KOPT-K1 (cell line): ENCODE data around the gene NPAS3.

Source experiments
- H3K27ac ChIP-seq: fragments of 200-600 bp; sonication (generic); 2 replicates; pipeline ENCODE4 v1.5.1; 2016; ENCODE audit warnings: antibody characterized with exemption, mild to moderate bottlenecking, low read depth, low read length; ENCODE audit not compliant: poor library complexity, severe bottlenecking
- H3K36me3 ChIP-seq: fragments of 200-600 bp; sonication (generic); 2 replicates; pipeline ENCODE4 v1.5.1; 2017; ENCODE audit warnings: antibody characterized with exemption, mild to moderate bottlenecking, low read length, moderate library complexity; ENCODE audit not compliant: insufficient read depth
- H3K9me3 ChIP-seq: fragments of 200-600 bp; sonication (generic); 2 replicates; pipeline ENCODE4 v1.5.1; 2017; ENCODE audit warnings: antibody characterized with exemption, low read length, mild to moderate bottlenecking; ENCODE audit not compliant: insufficient read depth, poor library complexity, severe bottlenecking

Gene NPAS3

DNA sequence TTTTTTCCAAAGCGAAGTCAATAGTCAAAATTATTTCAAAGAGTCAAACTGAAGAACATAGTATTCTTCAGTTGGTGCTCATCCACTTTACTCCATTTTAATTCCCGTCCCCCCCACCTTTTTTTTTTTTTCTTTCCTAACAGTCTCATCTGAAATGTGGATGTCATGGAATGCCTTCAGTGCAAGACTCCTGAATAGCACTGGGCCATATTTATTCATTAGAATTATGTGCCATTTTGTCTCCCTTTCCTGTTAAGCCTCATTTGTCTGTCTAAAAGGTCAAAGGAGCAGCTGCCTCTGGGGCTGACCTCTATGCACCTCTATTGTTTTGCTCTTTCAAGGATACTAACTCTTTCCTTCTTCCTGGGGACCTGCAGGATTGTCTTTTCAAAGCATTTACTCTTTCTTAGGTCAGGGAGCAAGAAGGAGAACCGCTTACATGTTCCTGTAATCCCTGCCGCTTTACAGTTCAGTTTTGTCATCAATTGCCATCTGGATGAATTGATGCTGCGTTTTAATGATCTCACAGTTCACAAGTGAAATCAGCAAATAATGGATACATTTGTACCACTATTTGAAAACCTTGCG lies 310.6 kb downstream of the NPAS3 start:
- H3K9me3 ChIP-seq = no peaks in the 10 kb centered on the region
- H3K36me3 ChIP-seq = no peaks in the 10 kb centered on the region
- H3K27ac ChIP-seq = no peak overlapping the region

DNA sequence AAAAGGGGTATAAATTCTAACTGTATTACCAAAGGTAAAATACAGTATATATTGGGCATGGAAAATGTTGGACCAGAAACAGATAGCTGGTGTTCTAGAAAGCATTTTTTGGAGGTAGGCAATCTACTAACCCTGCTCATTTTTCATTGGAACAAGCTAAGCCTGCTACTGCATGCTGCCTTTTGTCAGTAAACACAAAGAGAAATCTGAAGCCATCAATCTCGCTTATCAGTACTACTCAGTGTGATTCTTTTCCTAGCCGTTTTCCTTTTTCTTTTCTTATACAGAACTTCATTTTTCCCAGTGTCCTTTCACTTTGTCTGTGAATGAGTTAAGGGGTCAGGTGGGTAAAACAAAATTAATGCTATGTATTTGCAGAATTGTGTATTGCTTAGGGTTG lies 312.3 kb downstream of the NPAS3 start:
- H3K36me3 ChIP-seq = no peaks in the 10 kb centered on the region
- H3K9me3 ChIP-seq = no peaks in the 10 kb centered on the region
- no peak overlapping the region for H3K27ac ChIP-seq

DNA sequence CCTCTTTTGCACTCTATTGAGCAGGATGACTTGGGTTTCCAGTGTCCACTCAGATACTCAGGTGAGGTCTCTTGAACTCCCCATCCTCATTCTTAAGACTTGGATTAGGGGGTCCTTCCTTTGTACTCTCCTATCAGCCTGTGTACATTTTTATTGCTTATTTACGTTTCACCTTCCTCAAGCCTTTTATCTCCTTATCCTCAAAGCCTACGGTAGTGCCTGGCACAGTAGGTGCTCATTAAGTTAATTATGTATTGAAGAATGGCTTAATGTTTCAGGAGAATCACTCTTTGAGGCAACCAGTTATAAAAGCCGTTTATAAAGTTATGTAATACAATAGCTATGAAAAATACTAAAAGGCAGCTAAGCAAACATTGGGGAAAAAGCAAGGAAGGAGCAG lies 315.7 kb downstream of the NPAS3 start:
- no peaks in the 10 kb centered on the region for H3K36me3 ChIP-seq
- no peaks in the 10 kb centered on the region for H3K9me3 ChIP-seq
- no peak overlapping the region for H3K27ac ChIP-seq

DNA sequence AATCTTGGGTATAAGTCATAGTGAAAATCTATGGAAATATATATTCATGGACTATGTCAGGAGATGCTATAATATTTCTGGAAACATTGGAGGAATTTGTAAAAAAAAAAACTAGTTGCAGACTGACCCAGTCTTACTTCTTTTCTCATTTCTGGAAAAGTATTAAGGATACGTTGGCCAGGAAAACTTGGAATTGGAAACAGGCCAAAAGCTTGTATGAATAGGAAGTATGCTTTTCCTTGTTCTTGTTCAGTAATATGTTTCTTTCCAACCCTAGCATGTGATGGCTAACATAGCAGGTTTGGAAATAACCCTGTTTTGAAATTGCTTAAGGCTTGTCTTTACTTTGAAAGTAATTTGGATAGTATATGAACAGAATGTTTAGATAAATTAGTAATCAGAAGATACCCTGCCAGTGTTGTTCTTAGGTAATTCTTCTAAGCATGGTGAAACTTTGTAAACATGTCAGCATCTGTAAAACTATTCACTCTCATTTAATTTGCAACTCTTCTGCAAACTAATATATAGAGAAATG lies 316.2 kb downstream of the NPAS3 start:
- Histone ChIP-seq H3K9me3 (no peaks in the 10 kb centered on the region), H3K27ac (no peak overlapping the region), H3K36me3 (no peaks in the 10 kb centered on the region)

DNA sequence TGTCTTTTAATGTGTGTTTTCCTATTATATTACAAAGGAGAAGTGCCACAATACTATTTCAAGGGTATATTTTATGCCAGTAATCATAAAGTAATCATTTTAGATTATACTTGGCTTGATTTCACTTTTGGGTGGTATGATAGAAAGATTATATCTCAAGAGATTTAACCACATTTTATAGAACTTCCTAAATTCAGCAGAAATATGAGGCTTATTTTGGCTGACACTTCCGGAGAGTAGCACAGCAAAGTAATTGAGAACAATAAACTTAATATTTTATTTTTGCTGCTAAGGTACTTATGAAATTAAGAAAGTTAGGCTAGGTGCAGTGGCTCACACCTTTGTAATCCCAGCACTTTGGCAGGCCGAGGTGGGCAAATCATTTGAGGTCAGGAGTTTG lies 319.1 kb downstream of the NPAS3 start:
- H3K9me3 ChIP-seq = no peaks in the 10 kb centered on the region
- no peaks in the 10 kb centered on the region for H3K36me3 ChIP-seq

DNA sequence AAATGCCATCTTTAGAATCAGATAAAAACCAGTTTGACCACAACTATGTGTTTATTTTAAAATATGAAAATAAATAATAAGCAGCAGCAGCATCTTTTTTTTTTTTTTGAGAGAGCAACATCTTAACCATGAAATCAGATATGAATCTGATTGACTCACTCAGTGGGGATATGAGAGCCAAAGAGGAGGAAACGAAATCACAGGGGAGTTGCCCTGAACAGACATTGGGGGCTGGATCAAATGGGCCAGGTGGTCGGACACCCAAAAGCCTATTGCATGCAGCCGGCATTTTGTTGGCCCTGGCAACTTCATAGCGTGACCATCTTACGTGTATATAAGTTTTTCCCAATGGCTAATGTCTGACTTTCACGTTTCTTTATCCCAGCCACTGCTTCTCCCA lies 321.1 kb downstream of the NPAS3 start:
- Histone ChIP-seq H3K36me3 (no peaks in the 10 kb centered on the region), H3K27ac (no peak overlapping the region), H3K9me3 (no peaks in the 10 kb centered on the region)

More for the DNA sequence above, 319.1 kb downstream of the NPAS3 start:
- no peak overlapping the region for H3K27ac ChIP-seq

DNA sequence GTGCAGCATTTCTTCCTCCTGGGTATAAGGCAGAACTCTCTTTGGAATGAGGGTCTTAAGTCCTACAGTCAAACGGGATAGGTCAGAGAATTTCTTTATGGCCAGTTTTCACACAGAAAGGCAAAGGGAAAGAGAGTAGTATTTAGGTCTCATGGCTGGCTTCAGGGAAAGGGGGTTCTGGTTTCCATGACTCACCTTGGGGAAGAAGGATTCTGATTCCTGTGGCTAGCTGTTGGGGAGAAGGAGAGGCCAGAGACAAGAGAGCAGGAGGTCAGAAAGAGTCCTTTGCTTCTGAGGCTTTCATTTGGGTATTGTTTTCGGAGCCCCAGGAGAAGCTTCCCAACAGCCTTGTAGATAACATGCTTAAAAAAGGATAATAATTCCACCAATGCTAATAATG lies 332.5 kb downstream of the NPAS3 start:
- Histone ChIP-seq H3K9me3 (no peaks in the 10 kb centered on the region), H3K36me3 (no peaks in the 10 kb centered on the region), H3K27ac (no peak overlapping the region)

DNA sequence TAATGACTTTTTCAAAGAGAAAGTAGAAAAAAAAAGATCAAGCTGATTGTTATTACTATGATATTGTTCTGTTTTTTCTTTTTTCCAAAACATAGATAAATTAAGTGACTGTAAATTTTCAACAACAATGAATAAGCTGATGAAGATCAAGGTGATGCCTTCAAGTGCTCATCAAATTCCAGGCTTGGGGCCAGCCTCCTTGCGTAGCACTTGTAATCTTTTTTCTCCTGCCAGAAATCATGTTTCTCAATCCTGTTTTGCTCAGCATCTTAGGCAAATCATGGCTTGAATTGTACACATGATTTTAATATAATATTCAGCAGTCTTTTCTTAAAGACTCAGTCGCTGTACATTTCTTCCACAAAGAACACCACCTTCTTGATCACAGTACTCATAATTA lies 333.2 kb downstream of the NPAS3 start:
- no peaks in the 10 kb centered on the region for H3K9me3 ChIP-seq
- H3K27ac ChIP-seq = no peak overlapping the region
- no peaks in the 10 kb centered on the region for H3K36me3 ChIP-seq

DNA sequence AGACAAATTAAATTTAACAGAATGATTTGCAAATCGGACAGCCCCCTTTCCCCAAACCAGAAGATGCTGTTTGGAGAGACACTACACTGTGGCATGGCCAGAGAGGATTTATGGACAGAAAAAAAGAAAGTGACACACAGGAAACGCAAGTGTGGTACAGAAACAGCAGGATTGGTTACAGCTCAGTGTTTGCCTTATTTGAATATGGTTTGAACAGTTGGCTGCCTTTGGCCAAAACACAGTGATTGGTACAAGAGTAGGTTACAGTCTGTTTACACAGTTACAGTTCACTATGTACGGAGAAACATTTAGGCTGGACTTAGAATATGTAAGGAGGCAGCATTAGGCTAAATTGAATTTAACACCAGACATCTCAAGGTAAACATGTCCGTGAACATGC lies 335.3 kb downstream of the NPAS3 start:
- Histone ChIP-seq H3K36me3 (no peaks in the 10 kb centered on the region), H3K9me3 (no peaks in the 10 kb centered on the region), H3K27ac (no peak overlapping the region)

DNA sequence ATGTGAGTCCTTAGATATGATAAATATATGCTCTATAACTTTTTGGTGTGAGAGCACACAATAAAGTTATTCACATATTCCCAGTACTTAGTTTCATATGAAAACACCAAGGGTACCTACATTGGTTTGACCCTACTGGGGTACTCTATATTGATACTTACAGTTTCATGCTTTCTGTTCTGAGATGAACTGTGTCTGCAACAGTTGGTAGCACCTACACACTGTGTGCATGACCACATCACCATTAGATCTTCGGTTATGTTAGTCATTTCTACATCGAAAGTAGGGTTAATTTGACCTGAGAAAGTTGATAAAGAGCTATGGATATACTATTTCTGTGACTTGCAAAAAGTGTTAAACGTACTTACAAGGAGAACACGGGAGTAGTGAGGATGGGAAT lies 337.2 kb downstream of the NPAS3 start:
- Histone ChIP-seq H3K27ac (no peak overlapping the region), H3K36me3 (no peaks in the 10 kb centered on the region), H3K9me3 (no peaks in the 10 kb centered on the region)

DNA sequence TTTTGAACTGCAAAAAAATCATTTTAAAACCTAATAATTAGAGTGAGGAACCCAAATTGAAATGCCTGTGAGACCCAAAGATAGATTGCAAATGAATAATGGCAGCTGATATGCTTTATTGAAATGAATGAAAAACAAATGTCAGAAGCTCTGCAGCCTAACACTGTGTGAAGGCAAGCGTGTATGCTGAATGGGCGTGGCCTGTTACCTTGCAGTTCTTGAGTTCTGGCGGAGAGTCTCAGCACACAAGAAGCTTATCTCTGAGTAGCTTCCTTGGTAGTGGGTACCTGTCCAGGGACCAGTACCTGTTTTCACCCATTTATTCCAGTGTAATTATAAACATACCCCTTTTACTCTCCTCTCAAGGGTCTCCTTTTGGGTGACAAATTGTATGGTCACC lies 341.2 kb downstream of the NPAS3 start:
- no peaks in the 10 kb centered on the region for H3K9me3 ChIP-seq
- no peak overlapping the region for H3K27ac ChIP-seq
- H3K36me3 ChIP-seq = no peaks in the 10 kb centered on the region

DNA sequence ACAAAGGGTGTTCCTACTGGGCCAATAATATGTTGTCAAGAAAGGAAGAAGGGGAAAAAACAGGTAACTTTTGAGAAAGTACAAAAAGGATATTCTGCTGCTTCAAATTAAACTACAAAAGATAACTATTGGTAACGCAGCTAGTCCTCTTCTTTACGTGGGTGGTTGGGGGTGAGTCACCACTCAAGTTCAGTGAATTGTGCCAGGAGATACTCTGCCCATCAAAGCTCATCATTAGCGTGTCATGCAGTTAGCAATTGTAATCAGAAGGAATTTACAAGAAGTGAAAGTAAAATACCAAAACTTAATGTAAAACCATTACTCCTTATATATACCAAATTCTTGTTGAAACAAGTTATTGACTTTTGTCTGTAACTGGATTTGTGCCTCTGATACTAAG lies 342.0 kb downstream of the NPAS3 start:
- no peaks in the 10 kb centered on the region for H3K9me3 ChIP-seq
- H3K36me3 ChIP-seq = no peaks in the 10 kb centered on the region
- no peak overlapping the region for H3K27ac ChIP-seq

DNA sequence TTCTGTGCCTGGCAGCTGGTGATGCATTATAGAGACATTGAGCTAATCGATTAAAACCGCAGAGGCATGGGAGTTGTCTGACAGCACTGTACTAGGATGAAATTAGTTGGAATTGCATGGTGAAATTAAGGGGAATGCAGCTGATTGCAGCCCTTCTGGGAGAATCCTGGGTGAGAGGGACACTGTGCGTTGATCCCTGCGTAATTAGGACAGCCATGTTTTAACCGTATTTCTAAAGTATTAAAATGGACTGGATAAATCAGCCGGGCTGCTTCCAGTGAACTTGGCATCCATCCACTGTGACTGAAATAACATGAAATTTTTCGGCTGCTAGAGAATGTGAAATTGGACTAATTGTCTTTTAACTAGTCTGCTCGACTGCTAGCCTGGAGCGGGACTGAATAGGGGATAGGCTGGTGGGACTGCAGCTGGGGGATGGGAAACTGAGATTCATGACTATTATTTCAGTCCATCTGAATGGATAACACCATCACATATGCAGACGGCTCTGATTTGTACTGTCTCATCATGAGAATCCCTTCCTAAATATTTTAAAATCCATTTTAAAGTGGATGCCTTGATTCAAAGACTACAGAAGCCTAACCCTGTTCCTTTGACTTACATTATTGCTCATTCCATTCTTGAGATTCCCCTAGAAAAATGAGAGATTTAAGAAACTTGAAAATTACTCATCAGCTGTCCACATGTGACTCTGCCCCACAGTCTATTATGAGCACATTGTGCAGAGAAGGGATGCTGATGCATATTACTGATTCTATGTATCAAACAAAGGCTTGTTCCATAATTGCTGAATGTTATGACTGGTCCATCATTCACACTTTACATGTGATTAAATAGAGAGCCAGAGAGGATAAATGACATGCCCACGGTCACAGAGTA lies 343.9 kb downstream of the NPAS3 start:
- no peaks in the 10 kb centered on the region for H3K36me3 ChIP-seq
- no peaks in the 10 kb centered on the region for H3K9me3 ChIP-seq
- no peak overlapping the region for H3K27ac ChIP-seq

DNA sequence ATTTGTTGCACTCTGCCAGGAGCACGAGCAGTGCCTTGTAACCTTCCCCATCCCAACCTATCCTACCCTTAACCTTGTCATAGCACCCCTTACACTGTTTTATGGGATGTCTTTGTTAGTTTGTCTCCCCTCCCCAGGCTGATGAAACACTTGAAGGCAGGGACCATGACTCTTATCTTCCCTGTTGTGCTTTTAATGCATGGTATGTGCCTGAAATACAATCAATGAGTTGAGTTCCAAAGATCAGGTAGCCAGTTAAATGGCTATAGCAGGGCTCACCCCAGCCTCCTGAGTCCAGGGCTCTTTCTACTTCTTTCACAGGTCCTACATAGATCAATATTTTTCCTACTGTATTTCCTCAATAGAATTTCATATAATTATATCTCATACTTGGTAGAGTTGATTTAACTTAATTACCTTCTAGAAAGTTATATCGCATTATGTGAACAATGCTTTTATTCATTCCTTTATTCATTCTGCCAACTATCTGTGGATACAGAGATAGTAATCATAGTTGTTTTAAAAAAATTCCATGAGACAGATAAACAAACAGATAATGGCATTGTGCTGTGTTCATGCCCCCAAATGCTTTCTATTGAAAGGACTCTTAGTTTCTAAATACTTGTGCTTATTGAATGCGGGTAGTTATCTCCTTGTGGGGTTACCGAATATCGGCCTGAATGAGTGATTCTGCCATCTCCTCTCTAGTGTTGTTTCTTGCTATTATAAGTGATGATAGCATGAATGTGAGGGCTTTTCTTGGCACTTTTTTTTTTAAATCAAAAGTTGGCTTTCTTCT lies 347.4 kb downstream of the NPAS3 start:
- H3K9me3 ChIP-seq = no peaks in the 10 kb centered on the region
- no peaks in the 10 kb centered on the region for H3K36me3 ChIP-seq
- no peak overlapping the region for H3K27ac ChIP-seq

DNA sequence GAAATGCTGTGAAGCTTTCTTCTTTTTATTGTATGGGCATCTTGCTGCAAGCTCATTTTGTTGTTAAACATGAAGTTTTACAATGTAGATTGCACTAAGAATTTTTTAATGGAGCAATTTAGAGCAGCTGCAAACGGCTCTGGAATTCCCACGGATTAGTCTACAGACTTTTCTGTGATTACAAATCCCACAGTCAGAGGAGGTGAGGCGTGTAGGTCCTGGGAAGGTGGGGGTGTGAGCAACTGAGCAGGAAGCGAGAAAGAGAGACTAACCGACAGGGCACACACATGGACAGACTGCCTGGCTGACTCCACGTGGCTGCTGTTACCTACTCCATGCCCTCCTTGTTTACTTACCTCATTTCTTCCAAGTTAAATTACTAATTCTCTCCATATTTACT lies 348.5 kb downstream of the NPAS3 start:
- Histone ChIP-seq H3K36me3 (no peaks in the 10 kb centered on the region), H3K9me3 (no peaks in the 10 kb centered on the region), H3K27ac (no peak overlapping the region)
